ENCODE data around the gene IMMP2L.

DNA sequence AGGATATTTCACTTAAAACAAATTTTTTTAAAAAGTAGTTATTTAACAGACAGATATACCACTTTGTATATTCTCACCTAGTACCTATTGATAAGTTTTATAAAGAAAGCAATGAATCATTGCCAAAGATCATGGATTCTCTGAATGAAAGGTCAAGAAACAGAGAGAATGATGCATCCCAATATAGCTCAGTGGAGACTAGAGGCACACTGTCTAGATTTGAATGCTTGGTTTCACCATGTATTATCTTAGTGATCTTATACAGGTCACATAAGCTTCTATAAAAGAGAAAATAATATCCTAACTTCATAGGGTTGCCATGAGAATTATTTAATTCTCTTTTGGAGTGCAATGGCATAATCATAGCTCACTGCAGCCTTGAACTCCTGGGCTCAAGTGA is 558.4 kb downstream of the IMMP2L start:
- TF ChIP-seq, protein P1, sequence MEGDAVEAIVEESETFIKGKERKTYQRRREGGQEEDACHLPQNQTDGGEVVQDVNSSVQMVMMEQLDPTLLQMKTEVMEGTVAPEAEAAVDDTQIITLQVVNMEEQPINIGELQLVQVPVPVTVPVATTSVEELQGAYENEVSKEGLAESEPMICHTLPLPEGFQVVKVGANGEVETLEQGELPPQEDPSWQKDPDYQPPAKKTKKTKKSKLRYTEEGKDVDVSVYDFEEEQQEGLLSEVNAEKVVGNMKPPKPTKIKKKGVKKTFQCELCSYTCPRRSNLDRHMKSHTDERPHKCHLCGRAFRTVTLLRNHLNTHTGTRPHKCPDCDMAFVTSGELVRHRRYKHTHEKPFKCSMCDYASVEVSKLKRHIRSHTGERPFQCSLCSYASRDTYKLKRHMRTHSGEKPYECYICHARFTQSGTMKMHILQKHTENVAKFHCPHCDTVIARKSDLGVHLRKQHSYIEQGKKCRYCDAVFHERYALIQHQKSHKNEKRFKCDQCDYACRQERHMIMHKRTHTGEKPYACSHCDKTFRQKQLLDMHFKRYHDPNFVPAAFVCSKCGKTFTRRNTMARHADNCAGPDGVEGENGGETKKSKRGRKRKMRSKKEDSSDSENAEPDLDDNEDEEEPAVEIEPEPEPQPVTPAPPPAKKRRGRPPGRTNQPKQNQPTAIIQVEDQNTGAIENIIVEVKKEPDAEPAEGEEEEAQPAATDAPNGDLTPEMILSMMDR (IDR thresholded peaks at IDR 0.05): no peak
- TF ChIP-seq POLR2A (IDR thresholded peaks at IDR 0.05) (no peak), POLR2AphosphoS5 (IDR thresholded peaks at IDR 0.05) (no peak)
